ENCODE results near the gene TSPO2.

TSPO2 gene

DNA sequence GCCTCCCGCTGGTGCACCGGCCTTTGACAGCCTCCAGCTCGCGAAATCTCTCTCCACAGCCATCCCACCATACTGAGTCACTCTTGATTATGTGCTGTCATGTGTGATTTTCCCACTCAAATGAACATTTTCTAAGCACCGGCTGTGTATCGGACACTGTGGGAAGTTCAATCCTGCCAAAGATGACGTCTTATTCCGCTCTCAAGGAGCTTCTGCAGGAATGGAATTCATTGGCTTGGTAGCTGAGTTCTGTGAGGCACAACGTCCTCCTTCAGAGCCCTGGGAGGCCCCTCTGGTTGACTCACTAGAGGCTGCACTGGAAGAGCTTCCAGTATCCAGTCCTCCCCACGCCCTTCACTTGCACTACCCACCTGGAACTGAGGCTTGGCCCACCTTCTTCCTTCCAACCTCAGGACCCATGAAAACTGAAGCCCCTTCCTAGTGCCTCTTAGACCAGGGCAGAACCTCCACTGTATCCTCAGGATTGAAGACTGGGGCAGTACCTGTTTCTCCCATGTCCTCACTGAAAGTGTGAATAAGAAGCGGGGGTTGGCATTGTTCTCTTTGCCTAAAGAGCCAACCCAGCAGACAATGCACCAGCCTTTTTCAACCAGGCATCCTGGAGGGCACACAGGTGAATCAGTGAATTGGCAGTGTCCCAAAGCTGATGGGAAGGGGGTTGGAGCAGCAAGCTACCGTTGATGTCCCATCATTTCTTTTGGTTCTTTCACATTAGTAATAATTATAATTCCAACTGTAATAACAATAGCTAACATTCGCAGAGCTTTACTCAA lies 5.0 kb upstream of the TSPO2 start:
- H2AFZ ChIP-seq = no peak overlapping the region
- no peaks in the 10 kb centered on the region for H3K4me1 ChIP-seq
- no peak overlapping the region for H3K4me3 ChIP-seq (ENCODE audit: low read depth, low read length)
- no peaks in the 10 kb centered on the region for H3K9me3 ChIP-seq (ENCODE audit: control insufficient read depth, low read length)
- H3K27me3 ChIP-seq (ENCODE audit: control insufficient read depth, insufficient read depth, low read length) = no peaks in the 10 kb centered on the region
- TF ChIP-seq, protein P1, sequence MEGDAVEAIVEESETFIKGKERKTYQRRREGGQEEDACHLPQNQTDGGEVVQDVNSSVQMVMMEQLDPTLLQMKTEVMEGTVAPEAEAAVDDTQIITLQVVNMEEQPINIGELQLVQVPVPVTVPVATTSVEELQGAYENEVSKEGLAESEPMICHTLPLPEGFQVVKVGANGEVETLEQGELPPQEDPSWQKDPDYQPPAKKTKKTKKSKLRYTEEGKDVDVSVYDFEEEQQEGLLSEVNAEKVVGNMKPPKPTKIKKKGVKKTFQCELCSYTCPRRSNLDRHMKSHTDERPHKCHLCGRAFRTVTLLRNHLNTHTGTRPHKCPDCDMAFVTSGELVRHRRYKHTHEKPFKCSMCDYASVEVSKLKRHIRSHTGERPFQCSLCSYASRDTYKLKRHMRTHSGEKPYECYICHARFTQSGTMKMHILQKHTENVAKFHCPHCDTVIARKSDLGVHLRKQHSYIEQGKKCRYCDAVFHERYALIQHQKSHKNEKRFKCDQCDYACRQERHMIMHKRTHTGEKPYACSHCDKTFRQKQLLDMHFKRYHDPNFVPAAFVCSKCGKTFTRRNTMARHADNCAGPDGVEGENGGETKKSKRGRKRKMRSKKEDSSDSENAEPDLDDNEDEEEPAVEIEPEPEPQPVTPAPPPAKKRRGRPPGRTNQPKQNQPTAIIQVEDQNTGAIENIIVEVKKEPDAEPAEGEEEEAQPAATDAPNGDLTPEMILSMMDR (IDR thresholded peaks at IDR 0.05) = no peak
- no peak overlapping the region for H3K4me2 ChIP-seq (ENCODE audit: low read length)
- no peak overlapping the region for H3K9ac ChIP-seq
- H3K79me2 ChIP-seq = no peaks in the 10 kb centered on the region
- no peak overlapping the region for H3K27ac ChIP-seq
- H3K36me3 ChIP-seq (ENCODE audit: control insufficient read depth, insufficient read depth, low read length) = no peaks in the 10 kb centered on the region

DNA sequence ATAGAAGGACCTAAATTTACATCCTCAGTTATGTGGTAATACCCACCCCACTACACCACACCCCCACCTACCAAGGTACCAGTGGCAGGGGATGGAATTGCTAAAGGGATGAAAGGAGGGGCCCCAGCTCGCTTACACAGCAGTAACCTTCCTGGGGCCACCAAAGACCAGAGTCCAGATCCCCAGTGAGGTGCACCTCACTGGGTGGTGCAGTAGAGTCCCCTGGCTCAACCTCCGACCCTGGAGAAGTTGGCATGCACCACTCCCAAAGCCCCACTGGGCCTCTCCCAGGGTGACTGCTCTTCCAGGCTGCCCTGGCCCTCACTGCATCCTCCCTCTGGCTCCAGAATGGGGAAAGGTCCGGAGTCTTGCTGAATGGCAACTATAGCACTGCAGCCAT lies 4.1 kb upstream of the TSPO2 start:
- Histone ChIP-seq H3K9ac (no peak overlapping the region), H3K4me1 (no peaks in the 10 kb centered on the region), H3K27ac (no peak overlapping the region), H2AFZ (no peak overlapping the region), H3K4me3 (ENCODE audit: low read depth, low read length) (no peak overlapping the region), H3K27me3 (ENCODE audit: control insufficient read depth, insufficient read depth, low read length) (no peaks in the 10 kb centered on the region), H3K36me3 (ENCODE audit: control insufficient read depth, insufficient read depth, low read length) (no peaks in the 10 kb centered on the region), H3K4me2 (ENCODE audit: low read length) (no peak overlapping the region), H3K79me2 (no peaks in the 10 kb centered on the region), H3K9me3 (ENCODE audit: control insufficient read depth, low read length) (no peaks in the 10 kb centered on the region)
- TF ChIP-seq, protein P1 (IDR thresholded peaks at IDR 0.05) = no peak

DNA sequence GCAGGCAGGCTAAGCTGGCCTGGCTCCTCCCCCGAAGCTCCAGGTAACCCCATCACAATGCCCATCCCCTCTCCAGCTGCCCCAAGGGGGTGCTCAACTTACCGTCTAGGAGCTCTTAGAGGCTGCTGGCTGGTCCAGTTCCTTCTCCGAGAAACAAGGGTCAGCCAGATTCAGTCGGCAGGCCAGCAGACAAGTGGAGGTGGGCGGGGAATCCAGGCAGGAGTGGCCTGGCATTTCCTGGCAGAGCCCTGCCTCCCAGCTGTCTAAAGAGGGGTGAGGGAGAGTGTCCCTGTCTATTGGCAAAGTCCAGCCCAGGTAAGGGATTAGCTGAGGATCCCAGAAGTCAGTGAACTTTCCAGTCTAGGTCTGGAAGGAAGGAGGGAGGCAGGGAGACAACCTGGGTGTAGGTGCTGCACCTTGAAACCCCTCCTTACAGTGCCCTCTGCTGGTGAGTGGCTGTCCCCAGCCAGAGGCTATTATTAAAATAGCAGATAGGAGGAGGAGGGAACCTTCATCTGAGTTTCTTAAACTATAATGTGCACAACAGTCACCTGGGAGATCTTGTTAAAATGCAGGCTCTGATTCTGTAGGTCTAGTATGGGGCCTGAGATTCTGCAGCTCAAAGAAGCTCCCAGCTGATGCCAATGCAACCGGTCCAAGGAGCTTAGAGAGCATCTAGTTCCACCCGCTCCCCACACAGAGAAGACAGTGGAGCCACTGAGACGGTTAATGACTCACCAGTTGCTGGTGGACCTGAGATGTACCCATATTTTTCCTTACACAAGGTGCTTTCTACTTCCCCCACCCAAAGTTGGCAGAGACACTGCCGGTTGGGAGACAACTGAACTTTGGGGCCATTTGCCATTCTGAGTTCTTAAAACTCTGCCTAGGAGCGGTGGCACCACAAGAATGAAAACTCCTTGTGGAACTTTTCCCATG lies 2.9 kb upstream of the TSPO2 start, which contains the start of gene UNC5CL:
TSS of gene UNC5CL (minus strand) at position 162 of the 939 bp plus-strand sequence. CDS start 4,147 bp downstream, outside the sequence.
- Histone ChIP-seq H3K4me2 (ENCODE audit: low read length) (no peak within 1 kb of the TSS), H3K4me1 (no peaks in the 10 kb centered on the region), H3K9ac (no peak within 1 kb of the TSS), H3K27me3 (ENCODE audit: control insufficient read depth, insufficient read depth, low read length) (no peaks in the 10 kb centered on the region), H3K36me3 (ENCODE audit: control insufficient read depth, insufficient read depth, low read length) (no peaks in the 10 kb centered on the region), H2AFZ (peak within 1 kb of the TSS; percentile 71), H3K79me2 (no peaks in the 10 kb centered on the region), H3K27ac (no peak within 1 kb of the TSS), H3K9me3 (ENCODE audit: control insufficient read depth, low read length) (no peaks in the 10 kb centered on the region), H3K4me3 (ENCODE audit: low read depth, low read length) (no peak within 1 kb of the TSS)
- TF ChIP-seq, protein P1 (IDR thresholded peaks at IDR 0.05) = peak; percentile 82

DNA sequence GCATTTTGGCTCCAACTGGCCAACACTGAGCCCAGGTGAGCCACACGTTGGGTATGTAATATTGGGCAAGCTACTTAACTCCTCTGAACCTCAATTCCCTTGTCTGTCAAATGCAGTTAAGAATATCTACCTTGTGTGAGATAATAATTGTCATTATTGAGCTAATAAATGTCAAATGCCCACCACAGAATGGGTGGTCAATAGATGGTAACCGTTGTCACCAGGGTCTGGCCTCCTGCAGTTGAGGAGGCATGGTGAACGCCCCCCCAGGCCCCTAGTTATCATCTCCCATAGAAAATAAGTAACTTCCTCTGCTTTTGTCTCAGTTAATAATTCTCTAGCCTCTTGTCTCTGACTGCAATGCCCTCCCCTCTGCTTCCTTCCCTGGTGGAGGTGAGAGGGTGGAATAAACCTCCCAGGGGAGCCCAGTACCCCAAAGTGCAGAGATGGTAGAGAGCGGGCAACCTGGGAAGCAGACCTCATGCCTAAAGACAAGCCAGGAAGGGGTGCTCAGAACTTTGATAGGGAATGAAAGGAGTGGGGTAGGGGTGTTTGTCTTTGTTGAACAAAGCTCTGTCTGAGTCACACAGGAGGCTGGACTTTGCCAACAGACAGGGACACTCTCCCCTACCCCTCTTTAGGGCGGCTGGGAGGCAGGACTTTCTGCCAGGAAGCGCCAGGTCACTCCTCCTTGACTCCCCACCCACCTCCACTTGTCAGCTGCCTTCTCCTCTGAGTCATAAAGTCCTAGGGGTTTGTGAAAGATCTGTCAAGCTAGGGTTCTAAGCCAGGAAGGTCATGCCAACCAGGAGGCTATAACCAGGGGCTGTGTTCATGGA lies 1.9 kb upstream of the TSPO2 start:
- H3K36me3 ChIP-seq (ENCODE audit: control insufficient read depth, insufficient read depth, low read length) = no peaks in the 10 kb centered on the region
- H2AFZ ChIP-seq = no peak overlapping the region
- H3K9ac ChIP-seq = no peak overlapping the region
- no peaks in the 10 kb centered on the region for H3K27me3 ChIP-seq (ENCODE audit: control insufficient read depth, insufficient read depth, low read length)
- no peaks in the 10 kb centered on the region for H3K79me2 ChIP-seq
- H3K9me3 ChIP-seq (ENCODE audit: control insufficient read depth, low read length) = no peaks in the 10 kb centered on the region
- H3K4me1 ChIP-seq = no peaks in the 10 kb centered on the region
- no peak overlapping the region for H3K27ac ChIP-seq
- TF ChIP-seq, protein P1 (IDR thresholded peaks at IDR 0.05) = no peak
- no peak overlapping the region for H3K4me3 ChIP-seq (ENCODE audit: low read depth, low read length)
- no peak overlapping the region for H3K4me2 ChIP-seq (ENCODE audit: low read length)
